ENCODE measurements around the gene IFT81.

Gene IFT81

DNA sequence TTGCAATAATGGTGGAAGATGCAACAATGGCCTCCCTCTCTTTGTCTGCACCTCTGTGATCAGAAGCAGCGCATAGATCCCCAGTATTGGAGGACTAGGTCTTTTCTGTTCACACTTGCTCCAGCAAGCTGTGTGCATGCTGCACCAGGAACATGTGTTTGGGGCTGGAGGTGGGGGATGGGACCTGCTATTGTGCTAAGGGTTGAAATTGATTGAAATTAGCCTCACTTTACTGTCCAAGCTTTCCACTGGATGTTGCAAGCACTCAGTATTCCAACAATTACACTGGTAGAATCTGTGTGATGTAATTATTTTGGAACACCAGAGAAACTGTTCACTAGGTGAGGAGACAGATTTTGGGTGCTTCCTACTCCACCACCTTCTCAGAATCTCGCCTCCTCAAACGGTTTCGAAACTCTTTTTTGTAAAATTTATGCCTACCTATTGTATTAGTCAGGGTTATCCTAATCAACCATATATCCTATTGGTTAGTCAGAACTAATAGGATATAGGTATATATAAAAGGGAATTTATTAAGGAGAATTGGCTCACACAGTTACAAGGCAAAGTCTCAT is 35.6 kb downstream of the IFT81 start:
- no peak for DNase-seq (ENCODE audit: low read depth)

DNA sequence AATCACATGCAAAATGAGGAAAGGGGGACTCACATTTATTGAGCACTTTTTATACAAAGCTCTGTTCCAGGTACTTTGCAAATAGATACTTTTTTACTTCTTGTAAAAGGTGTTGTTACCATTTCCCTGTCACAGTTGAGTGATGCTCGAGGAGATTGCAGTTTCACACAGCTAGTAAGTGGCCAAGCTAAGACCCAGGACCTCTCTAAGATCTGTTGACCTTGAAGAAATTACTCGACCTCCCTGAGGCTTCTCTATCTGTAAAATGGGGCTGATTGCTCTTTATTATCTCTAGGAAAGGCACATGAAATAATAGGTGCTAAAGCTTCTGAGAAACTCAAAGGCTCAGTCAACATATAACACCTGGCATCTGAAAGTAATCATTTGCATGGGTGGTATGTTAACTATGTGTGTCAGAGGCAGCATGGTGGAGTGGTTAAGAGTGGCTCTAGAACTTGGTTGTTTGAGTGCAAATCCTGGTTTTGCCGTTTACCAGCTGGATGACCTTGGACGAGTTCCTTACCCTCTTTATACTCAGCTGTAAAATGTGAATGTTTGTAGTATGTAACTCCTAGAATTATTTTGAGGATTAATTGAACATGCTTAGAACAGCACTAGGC is 41.5 kb downstream of the IFT81 start:
- no peak for DNase-seq (ENCODE audit: low read depth)

DNA sequence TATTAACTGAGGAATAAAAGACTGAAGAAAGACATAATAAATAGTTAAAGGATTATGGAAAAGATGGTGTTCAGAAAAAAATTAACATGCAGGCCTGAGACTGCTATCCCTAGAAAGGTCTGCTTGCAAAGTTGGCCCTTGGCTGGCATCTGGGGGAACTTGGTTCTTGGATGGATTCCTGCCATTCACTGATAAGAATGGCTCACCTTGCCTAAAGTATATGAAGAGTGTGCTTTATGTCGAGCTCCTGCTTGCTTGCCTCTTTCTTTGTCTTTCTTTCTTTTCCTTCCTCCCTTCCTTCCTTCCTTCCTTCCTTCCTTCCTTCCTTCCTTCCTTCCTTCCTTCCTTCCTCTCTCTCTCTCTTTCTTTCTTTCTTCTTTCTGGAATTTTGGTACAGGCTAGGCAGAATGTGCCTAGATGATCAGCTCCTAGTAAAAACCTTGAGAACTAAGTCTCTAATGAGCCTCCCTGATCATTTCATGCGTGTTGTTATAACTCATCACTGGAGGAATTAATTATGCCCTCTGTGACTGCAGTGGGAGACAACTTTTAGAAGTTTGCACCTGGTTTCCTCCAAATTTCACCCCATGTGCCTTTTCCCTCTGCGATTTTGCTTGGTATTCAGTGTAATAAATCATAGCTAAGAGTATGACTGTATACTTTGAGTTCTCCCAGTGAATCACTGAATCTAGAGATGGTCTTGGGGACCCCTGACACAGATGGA is 44.7 kb downstream of the IFT81 start:
- no peak for DNase-seq (ENCODE audit: low read depth)

DNA sequence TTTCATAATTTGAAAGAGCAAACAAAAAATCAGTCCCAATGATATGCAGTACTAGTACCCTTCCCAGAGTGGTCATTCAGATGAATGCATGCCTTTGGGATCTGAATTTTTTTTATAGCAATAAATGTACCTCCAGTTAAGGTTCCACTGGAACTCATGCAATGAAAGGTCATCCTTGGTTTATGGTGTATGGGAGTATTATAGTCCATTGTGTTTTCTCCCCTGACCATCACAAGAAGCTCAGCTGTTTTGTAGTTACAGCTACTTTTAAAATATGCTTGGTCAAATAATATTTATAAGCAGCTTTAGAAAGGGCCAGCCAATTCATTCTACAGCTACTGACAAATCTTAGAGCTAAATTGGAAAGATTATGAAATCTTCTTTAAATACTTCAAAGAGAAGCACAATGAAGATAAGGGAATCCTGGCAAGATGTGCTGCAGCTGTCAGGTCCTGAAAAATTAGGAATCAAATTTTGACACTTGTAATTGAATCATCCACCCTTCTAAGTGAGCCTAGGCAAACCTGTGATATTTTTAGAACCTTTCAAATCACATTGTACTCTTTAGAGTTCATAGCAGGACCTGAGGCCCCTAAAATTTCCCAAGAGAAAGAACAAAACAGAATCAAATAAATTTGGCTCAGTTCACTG is 46.5 kb downstream of the IFT81 start:
- DNase-seq (ENCODE audit: low read depth), result no peak

DNA sequence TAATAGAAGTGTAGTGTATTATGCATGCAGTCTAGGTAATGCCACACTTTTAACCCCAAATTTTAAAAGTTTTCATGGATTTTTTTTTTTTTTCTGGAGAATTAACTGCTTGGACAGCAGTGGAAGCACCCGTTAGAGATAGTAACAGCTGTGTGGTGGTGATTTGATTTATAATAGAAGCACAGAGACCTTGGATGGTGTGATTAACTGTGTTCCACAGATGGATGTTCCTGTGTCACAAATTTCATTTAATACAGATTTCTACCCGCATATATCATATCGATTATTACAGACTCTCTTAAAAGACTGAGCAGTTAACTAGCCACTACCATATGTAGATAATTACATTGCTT is 47.0 kb downstream of the IFT81 start:
- no peak for DNase-seq (ENCODE audit: low read depth)

DNA sequence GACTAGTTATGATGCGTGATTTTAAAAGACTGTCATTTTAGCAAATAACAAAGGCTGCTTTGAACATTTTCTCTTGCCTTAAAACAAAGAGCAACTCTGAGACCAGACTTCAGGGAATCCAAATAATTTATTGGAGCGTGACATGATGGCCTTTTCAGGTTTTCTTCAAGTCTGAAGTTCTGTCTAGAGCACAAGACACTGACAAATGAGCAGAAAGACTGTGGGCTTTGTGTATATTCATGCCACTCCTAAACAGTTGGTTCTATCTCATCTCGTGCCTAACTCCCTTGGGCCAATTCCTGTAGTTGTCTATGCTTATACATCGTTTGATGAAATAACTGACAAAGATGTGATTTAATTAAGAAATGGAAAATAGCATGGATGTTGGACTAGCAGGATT is 47.5 kb downstream of the IFT81 start:
- DNase-seq (ENCODE audit: low read depth), result no peak

DNA sequence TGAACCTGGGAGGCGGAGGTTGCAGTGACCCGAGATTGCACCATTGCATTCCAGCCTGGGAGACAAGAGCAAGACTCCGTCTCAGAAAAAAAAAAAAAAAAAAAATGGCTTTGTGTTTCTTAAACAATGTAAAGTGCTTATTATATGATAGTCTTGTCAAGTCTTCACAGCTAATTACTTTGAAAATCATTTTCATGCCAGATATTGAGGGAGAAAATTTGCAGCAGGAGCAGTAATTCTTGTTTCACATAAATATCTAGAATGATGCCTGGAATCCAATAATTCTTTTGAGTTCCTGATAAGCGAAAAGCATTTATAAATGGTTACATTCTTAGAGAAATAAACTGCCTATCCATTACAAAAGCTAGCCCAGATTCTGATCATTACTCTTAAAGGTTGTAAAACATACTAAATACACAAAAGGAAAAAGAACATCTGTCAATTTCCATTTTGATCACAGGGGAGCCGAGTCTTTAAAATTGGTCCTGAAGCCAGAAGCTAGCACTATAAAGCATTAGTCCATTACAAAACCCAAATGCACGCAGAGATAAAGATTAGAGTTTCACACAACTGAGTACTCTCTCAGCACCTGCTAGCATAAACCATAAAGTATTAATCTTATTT is 50.3 kb downstream of the IFT81 start:
- no peak for DNase-seq (ENCODE audit: low read depth)

DNA sequence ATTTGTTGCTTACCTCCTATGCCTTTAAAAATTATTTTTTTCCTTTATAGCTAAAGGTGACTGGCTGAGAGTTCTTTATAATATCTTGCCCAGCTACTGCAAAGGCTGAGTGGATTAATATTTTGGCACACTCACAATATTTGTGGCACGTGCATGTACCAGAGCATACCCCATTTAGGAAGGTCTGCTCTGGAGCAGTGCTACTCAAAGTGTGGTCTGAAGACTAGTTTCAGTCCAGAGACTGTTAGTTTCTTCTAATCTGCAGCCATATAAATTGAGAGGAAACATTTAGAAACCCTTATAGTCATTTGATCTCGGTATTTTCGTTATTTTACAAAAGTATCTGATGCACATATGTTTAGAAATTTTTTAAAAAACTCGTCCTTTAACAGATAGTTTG is 51.0 kb downstream of the IFT81 start:
- no peak for DNase-seq (ENCODE audit: low read depth)

DNA sequence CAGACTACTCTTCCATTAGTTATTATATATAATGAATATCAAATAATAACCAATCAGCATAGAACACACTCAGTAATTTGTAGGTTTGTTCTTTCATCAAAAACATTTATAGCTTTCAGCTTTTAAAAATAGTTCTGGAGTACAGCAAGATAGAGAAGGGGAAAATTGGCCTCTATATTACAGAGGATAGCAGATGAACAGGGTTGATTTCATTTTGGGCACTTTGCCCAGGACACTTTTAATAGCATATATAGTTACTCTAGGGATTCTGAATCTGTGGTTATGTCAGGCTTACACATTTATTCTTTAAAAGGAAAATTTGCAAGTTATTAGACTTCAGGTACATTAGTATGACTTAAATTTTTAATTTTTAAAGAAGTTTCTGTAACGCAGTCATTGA is 52.6 kb downstream of the IFT81 start:
- no peak for DNase-seq (ENCODE audit: low read depth)

DNA sequence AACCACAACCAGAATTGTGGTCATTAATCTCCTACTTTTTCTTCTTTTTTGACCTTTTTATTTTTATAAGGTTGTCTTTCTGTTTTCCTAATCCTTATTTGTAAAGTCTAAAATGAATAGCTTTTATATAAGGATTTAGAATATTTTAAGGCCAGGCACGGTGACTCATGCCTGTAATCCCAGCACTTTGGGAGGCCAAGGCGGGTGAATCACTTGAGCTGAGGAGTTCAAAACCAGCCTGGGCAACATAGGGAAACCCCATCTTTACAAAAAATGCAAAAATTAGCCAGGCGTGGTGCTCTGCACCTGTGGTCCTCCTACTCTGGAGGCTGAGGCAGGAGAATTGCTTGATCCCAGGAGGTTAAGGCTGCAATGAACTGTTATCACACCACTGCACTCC is 55.1 kb downstream of the IFT81 start:
- no peak for DNase-seq (ENCODE audit: low read depth)

DNA sequence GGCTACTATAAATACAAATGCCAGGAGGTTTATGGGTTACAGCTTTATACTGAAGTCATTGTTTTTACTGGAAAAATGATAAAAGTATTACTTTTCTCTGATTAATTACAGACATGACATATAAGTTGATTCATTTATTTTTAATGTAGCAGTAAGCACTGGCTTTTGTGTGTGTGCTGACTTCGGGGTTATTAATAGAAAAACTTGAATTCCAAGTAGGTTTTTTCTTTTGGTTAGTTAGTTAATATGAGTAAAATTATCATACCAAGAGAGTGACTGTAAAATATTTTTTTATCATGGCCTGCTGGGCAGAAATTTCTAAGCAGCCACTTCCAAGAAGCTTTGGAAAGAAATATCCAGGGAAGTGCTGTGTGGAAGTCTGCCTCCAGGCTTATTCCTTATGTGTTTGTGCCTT is 56.4 kb downstream of the IFT81 start:
- no peak for DNase-seq (ENCODE audit: low read depth)

DNA sequence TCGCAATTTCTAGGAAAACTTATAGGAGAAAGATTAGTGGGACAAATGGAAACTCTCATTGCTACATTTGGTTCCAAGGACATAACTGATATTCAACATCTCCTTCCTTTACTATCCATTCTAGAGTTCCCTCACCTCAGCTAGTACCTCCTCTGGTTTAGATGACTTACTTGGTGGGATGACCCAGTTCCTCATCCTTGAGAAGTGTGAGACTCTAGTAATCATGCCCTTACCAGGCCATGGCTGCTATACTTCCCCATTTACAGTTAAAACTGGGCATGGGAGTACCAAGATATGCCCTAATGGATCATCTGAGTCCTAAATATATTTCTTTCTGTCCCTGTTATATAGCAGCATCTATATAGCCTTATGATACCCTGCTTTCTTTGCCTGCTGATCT is 58.1 kb downstream of the IFT81 start:
- no peak for DNase-seq (ENCODE audit: low read depth)

DNA sequence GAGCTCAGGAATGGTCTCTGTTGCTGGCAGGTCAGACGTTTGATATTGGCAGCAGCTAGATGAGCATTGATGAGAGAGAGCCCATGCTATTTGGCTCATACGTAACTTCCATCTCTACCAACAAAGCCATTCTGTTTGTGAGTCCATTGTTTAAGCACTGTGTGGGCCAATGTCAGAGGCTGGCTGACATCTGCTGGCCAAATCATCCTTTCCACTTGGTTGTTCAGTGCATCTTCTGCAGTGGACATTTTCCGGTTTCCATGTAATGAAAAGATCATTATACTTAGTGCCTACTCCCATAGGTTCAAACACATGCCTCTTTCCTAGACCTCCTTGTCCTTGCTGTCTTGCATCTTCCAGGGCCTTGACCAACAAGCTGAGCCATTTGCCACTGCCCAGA is 59.2 kb downstream of the IFT81 start:
- DNase-seq (ENCODE audit: low read depth), result no peak

DNA sequence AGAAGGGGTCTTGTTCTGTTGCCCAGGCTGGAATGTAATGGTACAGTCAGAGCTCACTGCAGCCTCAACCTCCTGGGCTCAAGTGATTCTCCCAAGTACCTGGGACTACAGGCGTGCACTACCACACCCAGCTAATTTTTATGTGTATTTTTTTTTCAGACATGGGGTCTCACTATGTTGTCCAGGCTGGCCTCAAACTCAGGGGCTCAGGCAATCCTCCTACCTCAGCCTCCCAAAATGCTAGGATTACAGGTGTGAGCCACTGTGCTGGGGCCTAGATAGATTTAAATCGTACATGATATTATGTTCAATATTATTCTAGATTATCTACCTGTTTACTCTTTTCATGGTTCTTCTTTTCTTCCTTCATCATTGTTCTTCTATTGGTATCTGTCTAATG is 61.5 kb downstream of the IFT81 start:
- DNase-seq (ENCODE audit: low read depth), result no peak

DNA sequence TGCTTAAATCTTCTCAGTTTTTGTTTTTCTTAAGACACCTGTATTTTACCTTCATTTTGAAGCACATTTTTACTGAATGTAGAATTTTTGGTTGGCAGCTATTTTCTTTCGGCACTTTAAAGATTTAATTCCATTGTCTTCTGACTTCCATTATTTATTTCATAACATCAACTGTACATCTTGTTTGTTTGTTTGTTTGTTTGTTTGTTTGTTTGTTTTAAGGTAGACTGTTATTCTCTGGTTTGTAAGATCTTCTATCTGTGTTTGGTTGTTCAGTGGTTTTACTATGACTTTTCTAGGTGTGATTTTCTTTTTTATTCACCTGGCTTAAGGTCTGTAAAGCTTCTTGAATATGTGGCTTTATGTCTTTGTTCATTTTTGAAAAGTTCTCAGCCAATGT is 61.9 kb downstream of the IFT81 start:
- no peak for DNase-seq (ENCODE audit: low read depth)

DNA sequence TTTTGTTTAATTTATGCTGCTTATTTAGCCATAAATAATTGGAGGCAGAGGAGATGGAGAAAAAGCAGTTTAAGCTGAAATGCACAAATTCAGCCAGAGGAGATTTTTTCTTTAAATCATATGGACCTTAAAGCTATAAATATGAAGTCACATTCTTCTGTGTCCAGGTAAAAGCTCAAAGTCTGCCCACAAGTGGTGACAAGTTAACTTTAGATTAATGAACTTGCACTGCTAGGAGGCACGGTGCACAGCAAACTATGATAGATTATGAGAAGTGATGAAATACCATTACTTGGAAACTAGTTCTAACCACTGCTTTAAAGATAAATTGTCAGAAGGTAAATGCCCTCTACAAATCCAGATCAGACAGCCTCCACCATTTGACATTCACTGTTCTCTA is 69.0 kb downstream of the IFT81 start:
- DNase-seq (ENCODE audit: low read depth), result no peak

DNA sequence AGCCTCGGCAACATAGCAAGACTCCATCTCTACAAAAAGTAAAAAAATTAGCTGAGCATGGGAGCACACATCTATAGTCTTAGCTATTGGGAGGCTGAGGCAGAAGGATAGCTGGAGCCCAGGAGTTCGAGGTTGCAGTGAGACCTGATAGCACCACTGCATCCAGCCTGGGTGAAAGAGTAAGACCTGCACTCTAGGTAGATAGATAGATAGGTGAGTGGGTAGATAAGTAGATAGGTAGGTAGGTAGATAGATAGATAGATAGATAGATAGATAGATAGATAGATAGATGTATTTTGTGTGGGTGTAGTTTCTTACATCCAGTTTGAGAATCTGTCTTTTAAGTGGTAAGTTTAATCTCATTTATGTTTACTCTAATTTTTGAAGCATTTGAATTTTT is 72.8 kb downstream of the IFT81 start:
- no peak for DNase-seq (ENCODE audit: low read depth)

DNA sequence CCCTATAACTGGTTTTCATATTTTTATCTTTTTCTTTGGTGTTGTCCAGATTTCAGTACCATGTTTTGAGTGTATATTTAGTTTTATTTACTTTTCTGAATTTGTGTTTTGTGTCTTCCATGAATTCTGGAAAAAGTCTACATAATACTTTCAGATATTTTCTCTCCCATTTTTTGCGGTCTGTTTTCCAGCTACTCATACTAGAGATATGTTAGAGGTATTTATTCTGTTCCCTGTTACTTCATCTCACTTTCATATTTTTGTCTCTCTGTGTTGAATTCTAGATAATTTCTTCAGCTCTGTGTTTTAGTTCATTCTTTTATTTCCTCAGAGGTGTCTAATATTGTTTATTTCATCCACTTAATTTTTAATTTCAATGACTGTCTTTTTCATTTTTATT is 74.2 kb downstream of the IFT81 start:
- no peak for DNase-seq (ENCODE audit: low read depth)

DNA sequence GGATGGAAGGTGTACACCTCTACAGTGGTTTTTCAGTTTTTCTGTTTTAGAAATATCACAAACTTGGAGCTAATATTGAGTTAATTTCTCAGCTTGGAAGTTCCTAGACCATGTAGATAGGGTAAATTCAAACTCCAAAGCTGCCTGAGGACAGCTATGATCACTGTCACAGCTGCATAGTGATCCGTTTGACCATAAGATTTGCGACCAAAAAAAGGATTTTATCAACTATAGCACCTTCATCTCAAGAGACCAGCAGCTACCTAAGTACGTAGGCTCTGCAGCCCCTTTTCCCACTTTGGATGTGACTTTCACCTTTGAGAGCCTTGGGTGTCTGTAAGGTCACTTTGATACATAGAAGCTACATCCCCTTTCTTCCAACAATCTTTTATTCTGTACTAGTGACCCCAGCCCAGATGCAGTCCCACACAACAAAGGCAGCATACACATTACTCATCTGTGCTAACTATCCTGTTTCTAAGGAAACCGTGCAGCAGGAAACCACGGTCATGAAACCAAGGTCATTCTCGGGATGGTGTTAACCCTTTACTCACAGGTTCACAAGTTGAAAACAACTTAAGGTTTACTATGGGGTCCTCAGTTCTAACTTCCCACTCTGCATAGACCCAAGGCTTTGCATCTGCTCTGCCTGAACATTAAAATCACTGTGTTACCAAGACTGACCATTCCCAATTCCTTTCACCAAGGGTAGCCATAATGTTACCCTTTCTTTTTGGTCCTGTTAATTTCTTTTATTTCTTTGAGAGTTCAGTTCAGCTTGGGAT is 75.4 kb downstream of the IFT81 start:
- DNase-seq (ENCODE audit: low read depth), result no peak

DNA sequence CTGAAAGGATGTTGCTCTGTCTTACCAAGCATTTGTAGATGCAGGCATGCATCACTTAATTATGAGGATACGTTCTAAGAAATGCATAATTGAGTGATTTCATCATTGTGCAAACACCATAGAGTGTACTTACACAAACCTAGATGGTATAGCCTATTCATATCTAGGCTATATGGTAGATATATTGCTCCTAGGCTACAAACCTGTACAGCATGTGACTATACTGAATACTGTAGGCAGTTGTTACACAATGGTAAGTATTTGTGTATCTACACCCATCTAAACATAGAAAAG is 75.9 kb downstream of the IFT81 start:
- no peak for DNase-seq (ENCODE audit: low read depth)

DNA sequence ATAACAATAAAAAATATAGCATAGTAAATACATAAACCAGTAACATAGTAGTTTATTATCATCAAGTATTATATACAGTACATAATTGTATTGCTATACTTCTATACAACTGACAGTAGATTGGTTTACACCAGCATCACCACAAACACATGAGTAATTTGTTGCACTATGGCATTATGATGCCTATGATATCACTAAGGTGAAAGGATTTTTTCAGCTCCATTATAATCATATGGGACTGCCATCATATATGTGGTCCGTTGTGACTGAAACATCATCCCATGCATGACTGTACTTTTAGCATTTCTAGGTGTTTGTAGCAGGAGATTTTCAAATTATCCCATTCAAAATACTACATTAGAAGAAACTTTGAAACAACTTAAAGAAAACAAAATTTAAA is 77.8 kb downstream of the IFT81 start:
- no peak for DNase-seq (ENCODE audit: low read depth)

DNA sequence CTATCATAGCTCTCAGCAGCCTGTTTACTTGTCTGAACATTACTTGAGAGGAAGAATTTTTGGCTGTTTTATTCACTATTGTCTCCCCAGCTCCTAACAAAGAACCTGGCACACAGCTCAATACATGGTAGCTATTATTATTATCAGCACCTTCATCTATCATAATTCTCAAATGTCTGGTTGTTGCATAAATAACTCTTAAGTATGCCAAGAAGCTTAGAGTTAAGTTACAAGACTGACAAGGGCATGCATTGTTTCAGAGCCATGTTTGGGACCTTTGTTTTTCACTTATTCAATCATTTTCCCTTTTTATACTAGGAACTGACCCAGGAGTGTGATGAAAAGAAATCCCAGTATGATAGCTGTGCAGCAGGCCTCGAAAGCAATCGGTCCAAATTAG is 79.4 kb downstream of the IFT81 start:
- no peak for DNase-seq (ENCODE audit: low read depth)

Measured in activated T-helper 1 cell treated with Interleukin-2 at 50 U/mL for 16 hours (primary cell).